Uterus (tissue), 4 donors: Measurements from ENCODE around the gene MPC1. TPM values are rescaled to one million over a fixed set of nuclear protein-coding genes. Genes with fewer than 3 reads are reported as not detected.

ENCODE experiments used
- DNase-seq, 2 donors: peaks; one replicate each; pipeline ENCODE4 v3.0.0-alpha.2; 2019 to 2020
- H3K27ac ChIP-seq, 2 donors: fragments of 200-600 bp; sonication (generic); 1 replicate in 1 of 2; 2 replicates in 1 of 2; pipeline ENCODE4 v1.5.1; 2016 to 2018
- H3K27me3 ChIP-seq, 2 donors: fragments of 200-600 bp; sonication (generic); one replicate each; pipeline ENCODE4 v1.5.1; 2018 to 2019; ENCODE audit warnings: control low read depth in 1 of 2
- H3K36me3 ChIP-seq, 2 donors: fragments of 200-600 bp; sonication (generic); one replicate each; pipeline ENCODE4 v1.5.1; 2019; ENCODE audit warnings: control low read depth in 1 of 2
- H3K4me1 ChIP-seq, 2 donors: fragments of 200-600 bp; sonication (generic); one replicate each; pipeline ENCODE4 v1.5.1; 2018 to 2019; ENCODE audit warnings: control low read depth in 1 of 2
- H3K4me3 ChIP-seq, 2 donors: fragments of 200-600 bp; sonication (generic); 1 replicate in 1 of 2; 2 replicates in 1 of 2; pipeline ENCODE4 v1.5.1; 2018 to 2019; ENCODE audit warnings: mild to moderate bottlenecking in 1 of 2
- H3K9me3 ChIP-seq, 2 donors: fragments of 200-600 bp; sonication (generic); one replicate each; pipeline ENCODE4 v1.5.1; 2019; ENCODE audit warnings: control low read depth in 1 of 2
- CTCF ChIP-seq, 4 experiments: fragments of 200-600 bp in 2 of 4; fragments of 450-650 bp in 2 of 4; sonication (generic) in 2 of 4; IDR thresholded peaks; one replicate each; pipeline ENCODE4 v1.5.1; 2016 to 2019; ENCODE audit warnings: antibody characterized with exemption in 4 of 4, mild to moderate bottlenecking in 2 of 4, moderate library complexity in 1 of 4
- POLR2A ChIP-seq, 2 donors: fragments of 450-650 bp; IDR thresholded peaks; one replicate each; pipeline ENCODE4 v1.6.1; 2016; ENCODE audit warnings: antibody characterized with exemption in 2 of 2, mild to moderate bottlenecking in 1 of 2, moderate library complexity in 1 of 2
- intact Hi-C: fragments of 100-400 bp; cut with DNase I; formaldehyde crosslinking; loops from one replicate; pipeline ENCODE4 v1.15.1; 2023; ENCODE audit warnings: low total_unique reads
- total RNA-seq, 4 donors: library from RNA; depleted of rRNA in 3 of 4; stranded (reverse); fragments of >200 nt in 3 of 4; gene quantifications; one replicate each; pipeline versions ENCODE4 v1.1.0 to v1.2.4, GENCODE V29; 2014 to 2023
- donor health status: DM: yes; HTN: yes; CAD: no.

Gene MPC1
- total RNA-seq, 4 donors from 2014 or later: 14.1 to 62.1 (median 41.7) TPM

DNA sequence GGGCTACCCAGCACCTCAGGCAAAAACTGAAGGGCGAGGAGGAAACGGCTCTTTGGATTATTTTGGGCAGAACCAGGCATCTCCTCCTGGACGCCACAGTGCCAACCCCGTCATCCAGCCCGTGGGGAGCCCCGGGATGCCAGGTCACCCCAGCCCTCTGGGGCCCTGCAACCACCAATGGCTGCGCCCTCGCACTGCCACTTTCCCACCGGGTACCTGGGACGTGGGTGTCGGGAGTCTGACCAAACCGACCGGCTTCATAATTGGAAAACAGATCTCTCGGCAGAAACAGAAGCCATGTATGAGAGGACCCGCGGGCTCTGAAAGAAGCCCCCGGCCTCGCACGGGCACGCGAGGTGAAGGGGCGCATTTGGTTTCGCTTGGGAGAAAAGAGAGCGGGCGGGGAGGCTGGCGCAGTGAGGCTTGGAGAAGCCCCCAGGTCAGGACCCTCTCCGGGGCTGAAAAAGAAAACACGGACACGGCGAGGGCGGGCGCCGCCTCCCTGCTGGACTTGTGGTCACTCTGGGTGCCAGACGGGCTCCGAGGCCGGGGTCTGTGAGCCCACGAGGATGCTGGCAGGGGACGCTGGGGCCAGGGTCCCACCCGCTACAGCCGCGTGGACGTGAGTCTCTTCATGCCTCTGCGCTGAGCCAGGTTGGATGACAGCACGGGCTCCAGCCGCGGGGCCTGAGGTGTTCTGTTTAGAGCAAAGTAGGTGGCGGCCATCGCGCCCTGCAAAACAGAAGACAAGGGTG, 29.6 kb upstream of the MPC1 start:
- Histone ChIP-seq H3K36me3 (no peaks in the 10 kb centered on the region), H3K4me1 (no peaks in the 10 kb centered on the region), H3K27me3 (no peaks in the 10 kb centered on the region), H3K27ac (no peak overlapping the region), H3K4me3 (no peak overlapping the region), H3K9me3 (no peaks in the 10 kb centered on the region)
- intact Hi-C loops: no loop called here
- no peak for TF ChIP-seq POLR2A (IDR thresholded peaks at IDR 0.05)
- no peak for TF ChIP-seq CTCF (IDR thresholded peaks at IDR 0.05)
- no peak for DNase-seq

- Histone ChIP-seq H3K27me3 (no peaks in the 10 kb centered on the region), H3K9me3 (no peaks in the 10 kb centered on the region), H3K4me1 (no peaks in the 10 kb centered on the region), H3K36me3 (no peaks in the 10 kb centered on the region), H3K4me3 (no peak overlapping the region), H3K27ac (no peak overlapping the region)
- TF ChIP-seq POLR2A (IDR thresholded peaks at IDR 0.05) (no peak), CTCF (IDR thresholded peaks at IDR 0.05) (no peak)
- intact Hi-C loops: no loop called here
- DNase-seq: no peak
Measured at GRCh38 chr6:166411721-166412151, 29.0 kb upstream of the MPC1 start.

DNA sequence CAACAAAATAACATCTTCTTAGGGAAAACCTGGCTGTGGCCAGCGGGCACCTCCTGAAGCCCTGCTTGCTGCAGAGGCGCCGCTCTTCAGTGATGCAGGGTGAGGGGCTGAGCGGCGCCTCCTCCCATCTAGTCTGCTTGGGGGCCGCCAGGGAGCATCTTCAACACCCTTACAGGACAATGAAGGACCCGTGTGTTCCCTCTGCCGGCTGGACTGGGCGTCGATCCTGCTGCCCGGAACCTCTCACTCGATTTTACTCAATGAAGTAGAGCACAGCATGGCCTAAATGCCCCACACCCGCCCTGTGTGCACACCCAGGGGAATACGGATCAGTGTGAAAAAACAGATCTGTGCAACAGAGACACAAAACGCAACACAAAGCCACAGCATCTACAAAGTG, 28.5 kb upstream of the MPC1 start:
- H3K36me3 ChIP-seq: no peaks in the 10 kb centered on the region
- H3K27ac ChIP-seq: no peak overlapping the region
- no peaks in the 10 kb centered on the region for H3K9me3 ChIP-seq
- TF ChIP-seq POLR2A (IDR thresholded peaks at IDR 0.05) (no peak), CTCF (IDR thresholded peaks at IDR 0.05) (no peak)
- H3K4me3 ChIP-seq: no peak overlapping the region
- DNase-seq: no peak
- no peaks in the 10 kb centered on the region for H3K4me1 ChIP-seq
- no peaks in the 10 kb centered on the region for H3K27me3 ChIP-seq
- intact Hi-C loops: no loop called here

DNA sequence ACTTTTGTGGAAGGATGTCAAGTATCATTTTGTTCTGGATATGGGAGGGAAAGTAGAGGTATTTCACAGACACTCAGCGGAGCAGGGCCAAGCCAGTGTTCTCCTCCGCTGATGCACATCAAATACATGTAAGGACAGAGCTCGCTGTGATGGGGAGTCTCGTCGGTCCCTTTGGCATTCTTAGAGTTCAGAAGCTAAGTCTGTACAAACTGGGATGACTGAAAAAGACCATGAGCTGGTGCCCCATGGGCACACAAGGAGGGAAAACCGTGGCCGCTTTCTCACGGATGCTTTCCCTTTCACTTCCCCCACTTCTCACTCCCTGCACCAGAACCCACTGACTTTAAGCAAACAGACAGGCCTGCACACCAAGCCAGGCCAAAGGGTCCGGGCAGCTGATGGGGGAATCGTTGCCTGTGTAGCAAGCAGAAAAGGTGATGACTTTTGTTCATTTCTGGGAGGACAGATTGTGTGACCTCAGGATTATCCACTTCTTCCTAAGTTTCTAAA, 27.7 kb upstream of the MPC1 start:
- H3K4me3 ChIP-seq: no peak overlapping the region
- H3K4me1 ChIP-seq: no peaks in the 10 kb centered on the region
- no peak for DNase-seq
- H3K9me3 ChIP-seq: no peaks in the 10 kb centered on the region
- H3K36me3 ChIP-seq: no peaks in the 10 kb centered on the region
- H3K27me3 ChIP-seq: no peaks in the 10 kb centered on the region
- TF ChIP-seq POLR2A (IDR thresholded peaks at IDR 0.05) (no peak), CTCF (IDR thresholded peaks at IDR 0.05) (no peak)
- intact Hi-C loops: no loop called here
- H3K27ac ChIP-seq: no peak overlapping the region

- TF ChIP-seq CTCF (IDR thresholded peaks at IDR 0.05) (no peak), POLR2A (IDR thresholded peaks at IDR 0.05) (no peak)
- Histone ChIP-seq H3K27me3 (no peaks in the 10 kb centered on the region), H3K36me3 (no peaks in the 10 kb centered on the region), H3K9me3 (no peaks in the 10 kb centered on the region), H3K4me1 (no peaks in the 10 kb centered on the region), H3K4me3 (no peak overlapping the region), H3K27ac (no peak overlapping the region)
- DNase-seq: no peak
- intact Hi-C loops: no loop called here
Measured at GRCh38 chr6:166408936-166409755, 26.4 kb upstream of the MPC1 start.
